ENCODE measurements around the gene ATP1B1. TPM values are rescaled to one million over a fixed set of nuclear protein-coding genes. Genes with fewer than 3 reads are reported as not detected.

The ATP1B1 gene
- total and polyA plus RNA-seq, 2 of the 13 experiments (the other 11 are each of a cell fraction or from before 2014, with no cell fraction given): 134 to 135 TPM

GRCh38 chr1:169124459-169124858 lies 18.0 kb downstream of the ATP1B1 start:
- POLR2A ChIA-PET: interaction anchor here (1.1 kb wide), 1 partner anchor 15 kb away, joined by 3 read pairs; no protein-coding TSS in a partner anchor

More at GRCh38 chr1:169124459-169124858, 18.0 kb downstream of the ATP1B1 start:
- TF ChIP-seq REL (CRISPR knock-in tag; conservative IDR thresholded peaks at IDR 0.05) (no peak), ZNF143 (CRISPR knock-in tag; IDR thresholded peaks at IDR 0.05) (no peak), ZNF776 (CRISPR knock-in tag; IDR thresholded peaks at IDR 0.05) (no peak), ATAD3A (CRISPR knock-in tag; IDR thresholded peaks at IDR 0.05) (no peak), ZBTB1 (CRISPR knock-in tag; IDR thresholded peaks at IDR 0.05; ENCODE audit: borderline replicate concordance) (no peak), SRSF4 (IDR thresholded peaks at IDR 0.05; ENCODE audit: low read depth, low read length, poor library complexity, severe bottlenecking) (no peak), TRAFD1 (CRISPR knock-in tag; IDR thresholded peaks at IDR 0.05; ENCODE audit: borderline replicate concordance) (no peak), FOXO4 (CRISPR knock-in tag; conservative IDR thresholded peaks at IDR 0.05) (no peak), ZNF343 (CRISPR knock-in tag; IDR thresholded peaks at IDR 0.05) (no peak), ZNF180 (CRISPR knock-in tag; IDR thresholded peaks at IDR 0.05; ENCODE audit: borderline replicate concordance, low read depth) (no peak), HOXD1 (CRISPR knock-in tag; IDR thresholded peaks at IDR 0.05) (no peak), ZNF674 (CRISPR knock-in tag; IDR thresholded peaks at IDR 0.05; ENCODE audit: low read depth) (no peak)
- H3K27me3 ChIP-seq (ENCODE audit: control insufficient read depth in 1 of 2, insufficient read depth in 2 of 2, low read length in 2 of 2): no peaks in the 10 kb centered on the region
- no peaks in the 10 kb centered on the region for H3K9me3 ChIP-seq (ENCODE audit: low read length)
- H3K79me2 ChIP-seq (ENCODE audit: insufficient read depth, low read length): peaks cover 43% of the 10 kb centered on the region
- H3K27ac ChIP-seq (ENCODE audit: extremely low read length, insufficient read depth, low read length): no peak overlapping the region
- CTCF ChIA-PET (ENCODE audit: low intra/inter-chr PET ratio, low total read pairs): no interaction called here
- H3K4me3 ChIP-seq (replicated peaks in 1 of 3; ENCODE audit: insufficient read depth in 1 of 3, low read depth in 2 of 3, low read length in 3 of 3): no peak overlapping the region
- H3K36me3 ChIP-seq (replicated peaks in 1 of 2; ENCODE audit: control insufficient read depth in 1 of 2, insufficient read depth in 2 of 2, low read length in 2 of 2): peaks cover 37 to 88% of the 10 kb centered on the region in 2 experiments
- H3K4me1 ChIP-seq (ENCODE audit: insufficient read depth, low read length): peaks cover 23% of the 10 kb centered on the region
- no peak for DNase-seq (ENCODE audit: low spot score)
- WGBS (ENCODE audit: low lambda C conversion rate): 91% methylated on average over 2 of the region's 2 CpGs
- H4K20me1 ChIP-seq (ENCODE audit: insufficient read depth, low read length): peaks cover 28% of the 10 kb centered on the region
- BruUV-seq (replicated peaks): no TSS peak
- H2AFZ ChIP-seq (ENCODE audit: low read length): no peak overlapping the region
- FAIRE-seq: no peak
- no peak overlapping the region for H3K4me2 ChIP-seq (ENCODE audit: low read depth, low read length)
- intact Hi-C loops (cut with micrococcal nuclease; ENCODE audit: unreplicated experiment) (no loop called here), in situ Hi-C loops (cut with HindIII; ENCODE audit: extremely low pct_ligation_motif_present, low pct_unique_long_range_greater_than_20kb) (loop anchor here (10.0 kb wide), 1 partner anchor 220 kb away; no protein-coding TSS in a partner anchor)
- no peak for ATAC-seq
- H3K9ac ChIP-seq (ENCODE audit: insufficient read depth, low read depth, low read length): no peak overlapping the region
